ENCODE results near the gene LYSMD1. TPM values are rescaled to one million over a fixed set of nuclear protein-coding genes. Genes with fewer than 3 reads are reported as not detected.
"Not testable (repeated sequence)": the region's sequence is repeated elsewhere in the genome, so short reads cannot be mapped to it uniquely, and the experiment has no call there.

Gene LYSMD1
- total RNA-seq, 5 donors from 2014 or later (not counting 1 experiment from before 2014, with no cell fraction given): 0.68 to 3.2 (median 2.3) TPM

DNA sequence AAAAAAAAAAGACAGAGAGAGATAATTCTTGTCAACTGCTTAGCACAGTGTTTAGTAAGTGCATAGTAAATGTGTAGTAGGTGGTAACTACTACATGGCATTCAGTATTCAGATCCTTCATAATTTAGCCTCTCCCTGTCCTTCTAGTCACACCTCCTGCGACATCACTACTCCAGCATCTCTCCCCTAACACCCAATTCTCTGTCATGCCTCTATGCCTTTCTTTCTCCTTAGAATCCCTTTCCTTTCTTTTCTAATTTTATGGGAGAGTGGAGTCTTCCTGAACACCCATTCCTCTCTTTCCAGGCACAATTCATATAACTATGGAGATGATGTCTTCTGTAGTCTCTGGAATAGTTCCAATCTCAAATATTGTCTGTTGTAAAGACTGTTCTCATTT lies 28.2 kb upstream of the LYSMD1 start:
- no peak overlapping the region for H3K27ac ChIP-seq (ENCODE audit: low read length)
- H3K27me3 Mint-ChIP-seq: no peaks in the 10 kb centered on the region
- no CpG with 5 or more reads among the region's 1 CpG for WGBS (ENCODE audit: insufficient coverage)
- H3K4me3 ChIP-seq (ENCODE audit: control insufficient read depth in 1 of 2, extremely low read depth in 1 of 2, low read length in 1 of 2): no peak overlapping the region
- ChIA-PET POLR2A (interaction anchor here in 1 of 2 donors (0.7 kb wide), 1 partner anchor 209 kb away, joined by 5 read pairs; no protein-coding TSS in a partner anchor), CTCF (no interaction called here)
- no peak for ATAC-seq (replicated peaks in 1 of 4)
- H3K4me3 Mint-ChIP-seq: no peak overlapping the region
- DNase-seq: no peak
- peaks cover 35 to 41% (median 35%) of the 10 kb centered on the region in 3 donors for H3K4me1 Mint-ChIP-seq
- H3K9me3 ChIP-seq: no peaks in the 10 kb centered on the region
- no peaks in the 10 kb centered on the region for H3K9me3 Mint-ChIP-seq
- H3K27ac Mint-ChIP-seq: no peak overlapping the region
- H3K4me1 ChIP-seq (ENCODE audit: control insufficient read depth in 1 of 2, extremely low read depth in 1 of 2, insufficient read depth in 2 of 2, low read length in 2 of 2): peaks cover 11 to 23% of the 10 kb centered on the region in 2 experiments
- H3K36me3 ChIP-seq (ENCODE audit: control insufficient read depth in 2 of 2, extremely low read depth in 1 of 2, insufficient read depth in 1 of 2, low read length in 1 of 2): no peaks in the 10 kb centered on the region
- H3K36me3 Mint-ChIP-seq: peaks cover 3% of the 10 kb centered on the region
- H3K27me3 ChIP-seq (replicated peaks in 1 of 2; ENCODE audit: control insufficient read depth in 2 of 2, extremely low read depth in 1 of 2, insufficient read depth in 2 of 2, low read length in 1 of 2): no peaks in the 10 kb centered on the region

DNA sequence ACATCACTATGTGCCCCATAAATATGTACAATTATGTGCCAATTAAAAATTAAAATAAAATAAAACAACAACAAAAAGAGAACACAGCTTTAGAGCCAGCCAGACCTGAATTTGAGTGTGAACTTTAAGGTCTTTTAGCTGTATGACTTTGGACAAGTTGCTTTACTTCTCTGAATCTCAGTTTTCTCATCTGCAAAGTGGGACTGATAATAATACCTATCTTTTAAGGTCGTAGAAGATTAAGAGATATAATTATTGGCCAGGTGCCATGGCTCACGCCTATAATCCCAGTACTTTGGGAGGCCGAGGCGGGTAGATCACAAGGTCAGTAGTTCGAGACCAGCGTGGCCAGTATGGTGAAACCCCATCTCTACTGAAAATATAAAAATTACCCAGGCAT lies 27.6 kb upstream of the LYSMD1 start:
- Mint-ChIP-seq H3K36me3 (peaks cover 3% of the 10 kb centered on the region), H3K4me3 (no peak overlapping the region), H3K27me3 (no peaks in the 10 kb centered on the region), H3K4me1 (peaks cover 37 to 41% (median 37%) of the 10 kb centered on the region in 3 donors), H3K9me3 (no peaks in the 10 kb centered on the region), H3K27ac (no peak overlapping the region)
- no peaks in the 10 kb centered on the region for H3K36me3 ChIP-seq (ENCODE audit: control insufficient read depth in 2 of 2, extremely low read depth in 1 of 2, insufficient read depth in 1 of 2, low read length in 1 of 2)
- DNase-seq: no peak
- no peak for ATAC-seq (replicated peaks in 1 of 4)
- WGBS (ENCODE audit: insufficient coverage): no CpG with 5 or more reads among the region's 6 CpGs
- ChIA-PET POLR2A (interaction anchor here in 1 of 2 donors (0.6 to 0.7 kb wide), 2 partner anchors 37 to 210 kb away, joined by 4 to 5 read pairs; partner anchors contain the start of gene TNFAIP8L2), CTCF (interaction anchor here in 1 of 2 donors (0.6 kb wide), 2 partner anchors 15 to 37 kb away, joined by 4 read pairs; partner anchors contain the start of gene TNFAIP8L2)
- H3K4me1 ChIP-seq (ENCODE audit: control insufficient read depth in 1 of 2, extremely low read depth in 1 of 2, insufficient read depth in 2 of 2, low read length in 2 of 2): peaks cover 14 to 27% of the 10 kb centered on the region in 2 experiments
- no peak overlapping the region for H3K4me3 ChIP-seq (ENCODE audit: control insufficient read depth in 1 of 2, extremely low read depth in 1 of 2, low read length in 1 of 2)
- no peak overlapping the region for H3K27ac ChIP-seq (ENCODE audit: low read length)
- H3K9me3 ChIP-seq: no peaks in the 10 kb centered on the region
- no peaks in the 10 kb centered on the region for H3K27me3 ChIP-seq (replicated peaks in 1 of 2; ENCODE audit: control insufficient read depth in 2 of 2, extremely low read depth in 1 of 2, insufficient read depth in 2 of 2, low read length in 1 of 2)

DNA sequence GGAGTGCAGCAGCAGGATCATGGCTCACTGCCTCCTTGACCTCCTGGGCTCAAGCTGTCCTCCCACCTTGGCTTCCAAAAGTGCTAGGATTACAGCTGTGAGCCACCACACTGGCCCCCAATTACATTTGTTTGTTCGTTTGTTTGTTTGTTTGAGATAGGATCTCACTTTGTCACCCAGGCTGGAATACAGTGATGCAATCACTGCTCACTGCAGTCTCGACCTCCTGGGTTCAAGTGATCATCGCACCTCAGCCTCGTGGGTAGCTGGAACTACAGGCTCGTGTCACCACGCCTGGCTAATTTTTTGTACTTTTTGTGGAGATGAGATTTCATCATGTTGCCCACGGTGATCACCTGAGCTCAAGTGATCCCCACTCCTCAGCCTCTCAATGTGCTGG lies 26.3 kb upstream of the LYSMD1 start:
- Mint-ChIP-seq H3K27me3 (no peaks in the 10 kb centered on the region), H3K4me3 (no peak overlapping the region)
- H3K27ac ChIP-seq (ENCODE audit: low read length): no peak overlapping the region

DNA sequence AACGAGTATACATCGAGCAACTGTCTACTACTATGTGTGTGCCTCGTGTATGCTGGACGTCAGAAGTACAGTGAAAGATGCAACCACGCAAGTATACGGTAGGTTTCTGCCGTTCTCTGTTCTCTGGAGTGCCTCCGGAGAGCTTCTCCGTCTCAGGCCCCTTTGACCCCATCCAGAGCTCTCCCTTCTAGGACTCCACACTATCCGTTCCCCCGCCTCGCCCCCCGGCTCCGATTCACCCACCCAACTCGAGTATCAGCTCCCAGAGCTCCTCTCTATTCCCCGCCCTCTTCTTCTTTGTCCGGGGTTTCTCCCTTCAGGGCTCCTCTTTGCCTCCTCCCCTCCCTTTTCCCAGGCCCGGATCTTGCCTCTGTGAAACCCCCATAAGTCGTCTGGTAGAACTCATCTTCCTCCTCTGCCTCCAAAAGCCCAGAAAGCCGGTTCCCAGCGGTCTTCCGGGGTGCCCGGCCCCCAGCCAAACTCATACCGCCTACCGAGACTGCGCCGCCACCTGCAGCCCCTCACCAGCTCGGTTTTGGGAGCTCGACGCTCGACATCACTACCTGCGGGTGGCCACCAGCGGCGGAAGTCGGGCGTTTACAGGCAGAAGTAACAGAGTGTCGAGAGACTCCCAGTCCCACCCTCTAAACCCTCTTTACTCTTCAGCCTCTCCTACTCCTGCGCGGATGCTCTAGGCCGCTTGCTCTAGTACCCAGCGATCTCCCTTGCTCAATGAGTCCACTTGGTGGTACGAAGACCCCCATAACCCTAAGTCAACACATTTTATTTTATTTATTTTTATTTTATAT lies 24.1 kb upstream of the LYSMD1 start, which contains the start of gene VPS72:
VPS72 (minus strand) TSS at position 561 of the 809 bp plus-strand sequence; CDS start at position 485, 76 bp downstream.
- peak within 1 kb of the TSS; percentile 98 to 100 (median 99) for H3K4me3 Mint-ChIP-seq
- POLR2A ChIA-PET: interaction anchor here (0.6 to 1.4 kb wide), 9 partner anchors 9 to 1142 kb away, joined by 3 to 6 read pairs (median 3); partner anchors contain the start of genes LYSMD1 (in 1 of the 2), PIP5K1A (in 1 of the 2), SCNM1 (in 1 of the 2) and ZNF687 (in 1 of the 2)
- CTCF ChIA-PET: interaction anchor here in 1 of 2 donors (0.6 to 2.1 kb wide), 9 partner anchors 24 to 692 kb away, joined by 3 to 8 read pairs (median 4); partner anchors contain the start of genes PSMD4 and TNFAIP8L2

More for the DNA sequence above, 26.3 kb upstream of the LYSMD1 start:
- no peaks in the 10 kb centered on the region for H3K9me3 Mint-ChIP-seq
- ATAC-seq (replicated peaks in 1 of 4) (no peak), DNase-seq (no peak)
- ChIA-PET CTCF (interaction anchor here in 1 of 2 donors (0.7 kb wide), 1 partner anchor 829 kb away, joined by 3 read pairs; no protein-coding TSS in a partner anchor), POLR2A (interaction anchor here in 1 of 2 donors (0.6 kb wide), 1 partner anchor 54 kb away, joined by 3 read pairs; no protein-coding TSS in a partner anchor)
- peaks cover 36 to 40% (median 37%) of the 10 kb centered on the region in 3 donors for H3K4me1 Mint-ChIP-seq
- H3K36me3 Mint-ChIP-seq: peaks cover 3% of the 10 kb centered on the region
- H3K36me3 ChIP-seq (ENCODE audit: control insufficient read depth in 2 of 2, extremely low read depth in 1 of 2, insufficient read depth in 1 of 2, low read length in 1 of 2): peaks cover 0 to 1% of the 10 kb centered on the region in 2 donors
- H3K9me3 ChIP-seq: no peaks in the 10 kb centered on the region
- peaks cover 12 to 19% of the 10 kb centered on the region in 2 experiments for H3K4me1 ChIP-seq (ENCODE audit: control insufficient read depth in 1 of 2, extremely low read depth in 1 of 2, insufficient read depth in 2 of 2, low read length in 2 of 2)
- no peaks in the 10 kb centered on the region for H3K27me3 ChIP-seq (replicated peaks in 1 of 2; ENCODE audit: control insufficient read depth in 2 of 2, extremely low read depth in 1 of 2, insufficient read depth in 2 of 2, low read length in 1 of 2)
- H3K4me3 ChIP-seq (ENCODE audit: control insufficient read depth in 1 of 2, extremely low read depth in 1 of 2, low read length in 1 of 2): no peak overlapping the region
- WGBS (ENCODE audit: insufficient coverage): no CpG with 5 or more reads among the region's 7 CpGs
- no peak overlapping the region for H3K27ac Mint-ChIP-seq

DNA sequence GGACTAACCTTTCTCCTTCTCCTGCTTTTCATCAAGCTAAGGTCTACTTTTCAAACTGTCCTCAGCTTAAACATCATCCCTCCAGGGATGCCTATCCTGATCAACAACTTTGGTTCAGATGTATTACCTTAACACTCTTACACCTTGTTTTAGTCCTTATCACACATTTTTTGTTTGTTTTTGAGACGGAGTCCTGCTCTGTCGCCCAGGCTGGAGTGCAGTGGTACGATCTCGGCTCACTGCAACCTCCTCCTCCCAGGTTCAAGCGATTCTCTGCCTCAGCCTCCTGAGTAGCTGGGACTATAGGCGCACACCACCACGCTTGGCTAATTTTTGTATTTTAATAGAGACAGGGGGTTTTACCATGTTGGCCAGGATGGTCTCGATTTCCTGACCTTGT lies 23.0 kb upstream of the LYSMD1 start:
- H3K36me3 Mint-ChIP-seq: peaks cover 20% of the 10 kb centered on the region
- H3K4me1 Mint-ChIP-seq: peaks cover 34 to 40% (median 37%) of the 10 kb centered on the region in 3 donors
- H3K9me3 Mint-ChIP-seq; H3K4me3 ChIP-seq (ENCODE audit: control insufficient read depth in 1 of 2, extremely low read depth in 1 of 2, low read length in 1 of 2); H3K27ac ChIP-seq (ENCODE audit: low read length); H3K9me3 ChIP-seq; H3K27me3 ChIP-seq (replicated peaks in 1 of 2; ENCODE audit: control insufficient read depth in 2 of 2, extremely low read depth in 1 of 2, insufficient read depth in 2 of 2, low read length in 1 of 2); CTCF ChIA-PET; ATAC-seq (replicated peaks in 1 of 4); DNase-seq; H3K27me3 Mint-ChIP-seq: not testable (repeated sequence)
- Histone ChIP-seq H3K4me1 (ENCODE audit: control insufficient read depth in 1 of 2, extremely low read depth in 1 of 2, insufficient read depth in 2 of 2, low read length in 2 of 2) (peaks cover 12 to 15% of the 10 kb centered on the region in 2 experiments), H3K36me3 (ENCODE audit: control insufficient read depth in 2 of 2, extremely low read depth in 1 of 2, insufficient read depth in 1 of 2, low read length in 1 of 2) (peaks cover 3 to 25% of the 10 kb centered on the region in 2 donors)
- POLR2A ChIA-PET: interaction anchor here in 1 of 2 donors (0.6 kb wide), 1 partner anchor 156 kb away, joined by 4 read pairs; no protein-coding TSS in a partner anchor
- H3K27ac Mint-ChIP-seq: peak overlapping the region in 1 of 2 donors; percentile 19
- H3K4me3 Mint-ChIP-seq: peak overlapping the region; percentile 98 to 100 (median 99)
- 100% methylated on average over 2 of the region's 8 CpGs for WGBS (ENCODE audit: insufficient coverage)

More for the DNA sequence above, 24.1 kb upstream of the LYSMD1 start, which contains the start of gene VPS72:
- under 1% methylated on average over 36 of the region's 42 CpGs for WGBS (ENCODE audit: insufficient coverage)
- peak; percentile 92 to 95 (median 94) for ATAC-seq (replicated peaks in 1 of 4)
- H3K9me3 ChIP-seq: no peaks in the 10 kb centered on the region
- peaks cover 13% of the 10 kb centered on the region for H3K36me3 Mint-ChIP-seq
- H3K36me3 ChIP-seq (ENCODE audit: control insufficient read depth in 2 of 2, extremely low read depth in 1 of 2, insufficient read depth in 1 of 2, low read length in 1 of 2): peaks cover 3 to 13% of the 10 kb centered on the region in 2 donors
- H3K4me1 Mint-ChIP-seq: peaks cover 34 to 40% (median 37%) of the 10 kb centered on the region in 3 donors
- H3K4me1 ChIP-seq (ENCODE audit: control insufficient read depth in 1 of 2, extremely low read depth in 1 of 2, insufficient read depth in 2 of 2, low read length in 2 of 2): peaks cover 12 to 15% of the 10 kb centered on the region in 2 experiments
- DNase-seq: peak; percentile 67 to 91 (median 82)
- H3K9me3 Mint-ChIP-seq: no peaks in the 10 kb centered on the region
- H3K27me3 Mint-ChIP-seq: no peaks in the 10 kb centered on the region
- H3K27ac ChIP-seq (ENCODE audit: low read length): peak within 1 kb of the TSS; percentile 70
- H3K27ac Mint-ChIP-seq: peak within 1 kb of the TSS; percentile 97 to 98
- H3K27me3 ChIP-seq (replicated peaks in 1 of 2; ENCODE audit: control insufficient read depth in 2 of 2, extremely low read depth in 1 of 2, insufficient read depth in 2 of 2, low read length in 1 of 2): no peaks in the 10 kb centered on the region
- peak within 1 kb of the TSS; percentile 78 to 85 for H3K4me3 ChIP-seq (ENCODE audit: control insufficient read depth in 1 of 2, extremely low read depth in 1 of 2, low read length in 1 of 2)

DNA sequence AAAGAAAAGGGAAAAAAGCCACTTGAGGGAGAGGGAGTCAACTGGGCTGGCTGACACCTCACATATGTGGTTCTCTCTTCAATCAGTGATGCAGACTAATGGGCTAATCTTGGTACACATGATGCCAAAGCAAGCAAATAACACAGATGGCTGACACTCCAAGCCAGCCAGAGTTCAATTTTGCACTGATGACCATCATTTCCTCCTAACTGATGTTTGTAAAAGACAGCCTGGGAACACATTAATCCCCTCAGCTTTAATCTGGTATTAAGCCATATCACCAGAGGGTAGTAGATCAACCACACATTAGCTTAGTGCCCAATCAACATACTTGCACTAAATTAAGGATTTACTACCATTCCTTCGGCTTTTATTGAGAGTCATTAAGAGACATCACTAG lies 21.5 kb upstream of the LYSMD1 start:
- CTCF ChIA-PET: interaction anchor here in 1 of 2 donors (0.6 kb wide), 1 partner anchor 49 kb away, joined by 3 read pairs; no protein-coding TSS in a partner anchor
- ATAC-seq (replicated peaks in 1 of 4) (no peak), DNase-seq (no peak)
- Histone ChIP-seq H3K9me3 (no peaks in the 10 kb centered on the region), H3K36me3 (ENCODE audit: control insufficient read depth in 2 of 2, extremely low read depth in 1 of 2, insufficient read depth in 1 of 2, low read length in 1 of 2) (peaks cover 3 to 38% of the 10 kb centered on the region in 2 donors), H3K4me1 (ENCODE audit: control insufficient read depth in 1 of 2, extremely low read depth in 1 of 2, insufficient read depth in 2 of 2, low read length in 2 of 2) (peaks cover 12 to 15% of the 10 kb centered on the region in 2 experiments), H3K27me3 (replicated peaks in 1 of 2; ENCODE audit: control insufficient read depth in 2 of 2, extremely low read depth in 1 of 2, insufficient read depth in 2 of 2, low read length in 1 of 2) (no peaks in the 10 kb centered on the region), H3K4me3 (ENCODE audit: control insufficient read depth in 1 of 2, extremely low read depth in 1 of 2, low read length in 1 of 2) (no peak overlapping the region), H3K27ac (ENCODE audit: low read length) (no peak overlapping the region)
- no peak overlapping the region for H3K4me3 Mint-ChIP-seq
- POLR2A ChIA-PET: interaction anchor here in 1 of 2 donors (0.5 kb wide), 1 partner anchor 10 kb away, joined by 3 read pairs; no protein-coding TSS in a partner anchor
- H3K27ac Mint-ChIP-seq: no peak overlapping the region
- peaks cover 34 to 40% (median 37%) of the 10 kb centered on the region in 3 donors for H3K4me1 Mint-ChIP-seq
- WGBS (ENCODE audit: insufficient coverage): no CpG with 5 or more reads among the region's 1 CpG
- no peaks in the 10 kb centered on the region for H3K9me3 Mint-ChIP-seq
- no peaks in the 10 kb centered on the region for H3K27me3 Mint-ChIP-seq
- H3K36me3 Mint-ChIP-seq: peaks cover 28% of the 10 kb centered on the region

Data from T-cell (primary cell).